Suprapubic skin (tissue), 4 donors: ENCODE results near the gene SP2.

Source experiments
- EP300 ChIP-seq: sonication (generic); formaldehyde crosslinking; IDR thresholded peaks from one replicate; pipeline ENCODE4 v1.6.1; 2017; ENCODE audit warnings: antibody characterized with exemption
- POLR2A ChIP-seq, 2 donors: fragments of 450-650 bp; IDR thresholded peaks; one replicate each; pipeline ENCODE4 v1.6.1; 2017; ENCODE audit warnings: antibody characterized with exemption in 2 of 2, mild to moderate bottlenecking in 2 of 2, moderate library complexity in 2 of 2
- POLR2AphosphoS5 ChIP-seq, 3 donors: sonication (generic); formaldehyde crosslinking; IDR thresholded peaks; one replicate each; pipeline ENCODE4 v1.6.1; 2017; ENCODE audit warnings: antibody characterized with exemption in 3 of 3
- TF ChIP-seq, protein P1 (sequence below), 2 donors: fragments of 200-600 bp in 1 of 2; fragments of 450-650 bp in 1 of 2; sonication (generic) in 1 of 2; IDR thresholded peaks; one replicate each; pipeline ENCODE4 v1.5.1; 2016 to 2019; ENCODE audit warnings: antibody characterized with exemption in 2 of 2, mild to moderate bottlenecking in 1 of 2, moderate library complexity in 1 of 2

DNA sequence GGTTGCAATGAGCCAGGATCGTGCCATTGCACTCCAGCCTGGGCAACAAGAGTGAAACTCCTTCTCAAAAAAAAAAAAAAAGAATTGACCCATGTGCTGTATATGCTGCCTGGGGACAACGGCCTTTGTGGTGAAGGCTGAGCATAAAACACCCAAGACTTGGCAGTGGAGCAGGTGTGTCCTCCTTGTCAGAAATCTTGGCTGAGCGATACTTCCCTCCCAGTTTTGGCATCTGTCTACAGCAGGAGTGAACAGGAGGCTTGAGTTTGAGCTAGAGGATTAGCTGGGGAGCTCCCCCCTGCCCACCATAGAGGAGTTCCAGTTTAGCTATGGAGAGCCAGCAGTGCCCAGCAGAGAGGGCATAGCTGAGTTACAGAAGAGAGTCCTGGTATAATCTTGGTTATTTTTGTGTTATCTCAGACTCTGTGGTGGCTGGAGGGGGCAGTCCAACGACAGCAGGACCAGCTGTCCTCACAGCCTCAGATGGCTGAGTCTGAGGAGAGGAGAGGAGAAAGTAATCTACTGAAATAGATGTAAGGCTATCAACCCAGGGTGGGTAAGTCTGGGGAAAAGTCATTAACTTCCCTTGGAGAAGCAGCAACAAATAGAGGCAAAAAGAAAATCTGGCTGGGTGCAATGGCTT is 18.4 kb downstream of the SP2 start:
- TF ChIP-seq, protein P1, sequence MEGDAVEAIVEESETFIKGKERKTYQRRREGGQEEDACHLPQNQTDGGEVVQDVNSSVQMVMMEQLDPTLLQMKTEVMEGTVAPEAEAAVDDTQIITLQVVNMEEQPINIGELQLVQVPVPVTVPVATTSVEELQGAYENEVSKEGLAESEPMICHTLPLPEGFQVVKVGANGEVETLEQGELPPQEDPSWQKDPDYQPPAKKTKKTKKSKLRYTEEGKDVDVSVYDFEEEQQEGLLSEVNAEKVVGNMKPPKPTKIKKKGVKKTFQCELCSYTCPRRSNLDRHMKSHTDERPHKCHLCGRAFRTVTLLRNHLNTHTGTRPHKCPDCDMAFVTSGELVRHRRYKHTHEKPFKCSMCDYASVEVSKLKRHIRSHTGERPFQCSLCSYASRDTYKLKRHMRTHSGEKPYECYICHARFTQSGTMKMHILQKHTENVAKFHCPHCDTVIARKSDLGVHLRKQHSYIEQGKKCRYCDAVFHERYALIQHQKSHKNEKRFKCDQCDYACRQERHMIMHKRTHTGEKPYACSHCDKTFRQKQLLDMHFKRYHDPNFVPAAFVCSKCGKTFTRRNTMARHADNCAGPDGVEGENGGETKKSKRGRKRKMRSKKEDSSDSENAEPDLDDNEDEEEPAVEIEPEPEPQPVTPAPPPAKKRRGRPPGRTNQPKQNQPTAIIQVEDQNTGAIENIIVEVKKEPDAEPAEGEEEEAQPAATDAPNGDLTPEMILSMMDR (IDR thresholded peaks at IDR 0.05), result no peak
- TF ChIP-seq POLR2AphosphoS5 (IDR thresholded peaks at IDR 0.05) (no peak), POLR2A (IDR thresholded peaks at IDR 0.05) (no peak), EP300 (no peak)
